HCT116 (cell line): Measurements from ENCODE around the gene MYO3B. TPM values are rescaled to one million over a fixed set of nuclear protein-coding genes. Genes with fewer than 3 reads are reported as not detected.

Source experiments
- ATAC-seq: fragments of 200-7000 bp; cut with Tn5 transposase; 2 replicates; pipeline ENCODE4 v1.9.1; 2020; ENCODE audit warnings: mild to moderate bottlenecking, moderate library complexity
- BruUV-seq: library from RNA; stranded (reverse); fragments of 400-500 nt; replicated peaks from 2 replicates; lab custom pipeline; 2021; lab: Mats Ljungman, UMichigan
- CTCF ChIA-PET: fragments of 300-600 bp; sonication (Branson Sonifier 250); formaldehyde crosslinking; loops from one replicate; lab custom pipeline; 2021; ENCODE audit warnings: antibody characterized with exemption; lab: Charles Lee
- POLR2A ChIA-PET: fragments of 300-600, 350-600 bp; sonication (Branson Sonifier 250); formaldehyde crosslinking; loops from one replicate; lab custom pipeline; 2021; ENCODE audit warnings: antibody characterized with exemption; lab: Charles Lee
- RAD21 ChIA-PET, 2 experiments: fragments of 300-600 bp; sonication (Branson Sonifier 250); formaldehyde crosslinking; loops; one replicate each; lab custom pipeline; 2023; ENCODE audit warnings: low total read pairs in 2 of 2; ENCODE audit not compliant: uncharacterized antibody in 2 of 2, unreplicated experiment in 2 of 2, low non-redundant PET in 1 of 2; lab: Charles Lee
- DNase-seq: peaks from one replicate; pipeline ENCODE4 v3.0.0-alpha.2; 2010; ENCODE audit warnings: low read depth, low spot score
- H2AFZ ChIP-seq: fragments of 200-600 bp; shearing (Covaris generic), sonication (generic); 2 replicates; pipeline ENCODE4 v1.6.1; 2017; ENCODE audit warnings: low read depth, mixed run types, mixed read lengths, antibody characterized with exemption, low read length; ENCODE audit not compliant: poor library complexity, severe bottlenecking
- H3K27ac ChIP-seq: 2 replicates; pipeline ENCODE4 v1.5.1; 2012; ENCODE audit warnings: low read depth, low read length
- H3K27me3 ChIP-seq: fragments of 200-600 bp; sonication (generic); 2 replicates; pipeline ENCODE4 v1.6.1; 2016; ENCODE audit warnings: mixed run types, low read length, mixed read lengths; ENCODE audit not compliant: insufficient read depth
- H3K36me3 ChIP-seq, 2 experiments: fragments of 200-500 bp in 1 of 2; fragments of 200-600 bp in 1 of 2; sonication (Bioruptor generic) in 1 of 2; sonication (generic) in 1 of 2; 2 replicates each; pipeline versions ENCODE4 v1.5.1 to v1.6.1; 2014 to 2016; ENCODE audit warnings: low read length in 2 of 2, inconsistent platforms in 1 of 2, mixed read lengths in 1 of 2, mixed run types in 1 of 2; ENCODE audit not compliant: insufficient read depth in 2 of 2, control insufficient read depth in 1 of 2
- H3K4me1 ChIP-seq, 2 experiments: fragments of 200-600 bp in 1 of 2; sonication (generic) in 1 of 2; 2 replicates each; pipeline versions ENCODE4 v1.5.1 to v1.6.1; 2012 to 2017; ENCODE audit warnings: low read length in 2 of 2, inconsistent platforms in 1 of 2, mild to moderate bottlenecking in 1 of 2, mixed read lengths in 1 of 2, mixed run types in 1 of 2, moderate library complexity in 1 of 2; ENCODE audit not compliant: insufficient read depth in 2 of 2, control insufficient read depth in 1 of 2
- H3K4me2 ChIP-seq: fragments of 200-600 bp; sonication (generic); 2 replicates; pipeline ENCODE4 v1.6.1; 2017; ENCODE audit warnings: mixed run types, low read length, mixed read lengths
- H3K4me3 ChIP-seq, 2 experiments: fragments of 200-600 bp in 1 of 2; sonication (generic) in 1 of 2; replicated peaks in 1 of 2; 2 replicates each; pipeline ENCODE4 v1.5.1; 2011 to 2016; ENCODE audit warnings: low read length in 2 of 2, control low read depth in 1 of 2, low read depth in 1 of 2, mild to moderate bottlenecking in 1 of 2, mixed read lengths in 1 of 2, mixed run types in 1 of 2
- H3K79me2 ChIP-seq: fragments of 200-600 bp; sonication (generic); 2 replicates; pipeline ENCODE4 v1.6.1; 2017; ENCODE audit warnings: mild to moderate bottlenecking, mixed run types, low read length, moderate library complexity, mixed read lengths; ENCODE audit not compliant: insufficient read depth
- H3K9ac ChIP-seq: fragments of 200-600 bp; sonication (generic); 2 replicates; pipeline ENCODE4 v1.6.1; 2016; ENCODE audit warnings: low read length, mixed read lengths
- H3K9me2 ChIP-seq: fragments of 200-600 bp; sonication (generic), shearing (Covaris generic); 2 replicates; pipeline ENCODE4 v1.6.1; 2017; ENCODE audit warnings: mixed run types, mild to moderate bottlenecking, moderate library complexity; ENCODE audit not compliant: insufficient read depth
- H3K9me3 ChIP-seq, 2 experiments: fragments of 200-500 bp in 1 of 2; fragments of 200-600 bp in 1 of 2; sonication (Bioruptor generic) in 1 of 2; sonication (generic) in 1 of 2; 2 replicates each; pipeline ENCODE4 v1.6.1; 2014 to 2017; ENCODE audit warnings: low read length in 2 of 2, mixed read lengths in 2 of 2, inconsistent platforms in 1 of 2, low read depth in 1 of 2, mild to moderate bottlenecking in 1 of 2, mixed run types in 1 of 2, moderate library complexity in 1 of 2; ENCODE audit not compliant: control insufficient read depth in 1 of 2, insufficient read depth in 1 of 2
- H4K20me1 ChIP-seq: fragments of 200-600 bp; sonication (generic), shearing (Covaris generic); 2 replicates; pipeline ENCODE4 v1.6.1; 2017; ENCODE audit warnings: mixed run types, mild to moderate bottlenecking, moderate library complexity; ENCODE audit not compliant: insufficient read depth
- ATF3 ChIP-seq: IDR thresholded peaks from 2 replicates; pipeline ENCODE4 v1.6.1; 2012
- CBX3 ChIP-seq: IDR thresholded peaks from 2 replicates; pipeline ENCODE4 v1.6.1; 2012; ENCODE audit warnings: low read depth
- CEBPB ChIP-seq: IDR thresholded peaks from 2 replicates; pipeline ENCODE4 v1.6.1; 2012; ENCODE audit warnings: low read depth
- EGR1 ChIP-seq: IDR thresholded peaks from 2 replicates; pipeline ENCODE4 v1.6.1; 2012; ENCODE audit warnings: low read depth
- ELF1 ChIP-seq: IDR thresholded peaks from 2 replicates; pipeline ENCODE4 v1.6.1; 2012; ENCODE audit warnings: low read depth, borderline replicate concordance
- EZH2 ChIP-seq: fragments of 200-600 bp; sonication (generic); IDR thresholded peaks from 2 replicates; pipeline ENCODE4 v1.6.1; 2017; ENCODE audit warnings: antibody characterized with exemption, mixed run types
- EZH2phosphoT487 ChIP-seq: fragments of 200-600 bp; IDR thresholded peaks from 2 replicates; pipeline ENCODE4 v1.6.1; 2018; ENCODE audit warnings: antibody characterized with exemption, borderline replicate concordance
- FOSL1 ChIP-seq: IDR thresholded peaks from 2 replicates; pipeline ENCODE4 v1.6.1; 2012; ENCODE audit warnings: low read depth
- MAX ChIP-seq: IDR thresholded peaks from 2 replicates; pipeline ENCODE4 v1.6.1; 2012
- POLR2AphosphoS5 ChIP-seq: IDR thresholded peaks from 2 replicates; pipeline ENCODE4 v1.6.1; 2011; ENCODE audit warnings: mild to moderate bottlenecking, low read depth, low read length, moderate library complexity
- REST ChIP-seq: IDR thresholded peaks from 2 replicates; pipeline ENCODE4 v1.6.1; 2012; ENCODE audit warnings: low read depth
- SP1 ChIP-seq: IDR thresholded peaks from 2 replicates; pipeline ENCODE4 v1.6.1; 2012; ENCODE audit warnings: low read depth
- TCF7L2 ChIP-seq: IDR thresholded peaks from 2 replicates; pipeline ENCODE4 v1.7.0; 2011; ENCODE audit warnings: borderline replicate concordance, inconsistent platforms; ENCODE audit not compliant: insufficient read depth, insufficient read length; ENCODE audit errors: extremely low read depth
- ZBTB33 ChIP-seq: IDR thresholded peaks from 2 replicates; pipeline ENCODE4 v1.6.1; 2011; ENCODE audit warnings: mild to moderate bottlenecking, low read length, moderate library complexity; ENCODE audit not compliant: insufficient replicate concordance; ENCODE audit errors: extremely low read depth
- ZFX ChIP-seq: fragments of 450-650 bp; IDR thresholded peaks from 2 replicates; pipeline ENCODE4 v1.6.1; 2017
- ZNF274 ChIP-seq: fragments of 200-500 bp; sonication (Bioruptor generic); IDR thresholded peaks from 2 replicates; pipeline ENCODE4 v1.6.1; 2014; ENCODE audit warnings: mild to moderate bottlenecking, low read depth, low read length, inconsistent platforms
- intact Hi-C: fragments of 100-400 bp; cut with micrococcal nuclease; formaldehyde crosslinking; loops from 2 replicates; pipeline ENCODE4 v1.10.0; 2022
- total RNA-seq: library from RNA; stranded (reverse); gene quantifications from one replicate; pipeline ENCODE4 v1.2.1, GENCODE V29; 2021; ENCODE audit not compliant: unreplicated experiment

Gene MYO3B
- total RNA-seq, 1 experiment from 2014 or later, result not detected

- intact Hi-C loops, result no loop called here
- H4K20me1 ChIP-seq, result no peaks in the 10 kb centered on the region
- no peak overlapping the region for H3K4me2 ChIP-seq
- H3K4me1 ChIP-seq, result no peaks in the 10 kb centered on the region
- H3K9ac ChIP-seq, result no peak overlapping the region
- no peaks in the 10 kb centered on the region for H3K36me3 ChIP-seq
- H2AFZ ChIP-seq, result no peak overlapping the region
- ChIA-PET POLR2A (no interaction called here), RAD21 (no interaction called here), CTCF (no interaction called here)
- ATAC-seq (no peak), DNase-seq (no peak)
- TF ChIP-seq EGR1, result no peak
- TF ChIP-seq MAX, result no peak
- no peak for TF ChIP-seq ZBTB33
- no peak for TF ChIP-seq CBX3
- no peak for TF ChIP-seq FOSL1
- TF ChIP-seq EZH2phosphoT487, result no peak
- TF ChIP-seq CEBPB, result no peak
- TF ChIP-seq REST, result no peak
- no peak for TF ChIP-seq ZNF274
- TF ChIP-seq POLR2AphosphoS5, result no peak
- no peak for TF ChIP-seq EZH2
- no peak for TF ChIP-seq TCF7L2
- no peak for TF ChIP-seq ATF3
- no peak for TF ChIP-seq SP1
- no peak for TF ChIP-seq ZFX
- TF ChIP-seq ELF1, result no peak
- H3K27me3 ChIP-seq, result no peaks in the 10 kb centered on the region
- no peaks in the 10 kb centered on the region for H3K9me3 ChIP-seq
- BruUV-seq, result no TSS peak
- no peak overlapping the region for H3K4me3 ChIP-seq
- no peaks in the 10 kb centered on the region for H3K79me2 ChIP-seq
- no peak overlapping the region for H3K27ac ChIP-seq
- H3K9me2 ChIP-seq, result no peaks in the 10 kb centered on the region
Measured at GRCh38 chr2:170253721-170254230, 75.8 kb downstream of the MYO3B start.
